ENCODE measurements around the gene LMO1. TPM values are rescaled to one million over a fixed set of nuclear protein-coding genes. Genes with fewer than 3 reads are reported as not detected.

LMO1 gene
- total RNA-seq, 1 donor, result not detected

- H3K4me3 ChIP-seq (ENCODE audit: low read length), result no peak overlapping the region
- H3K9me3 ChIP-seq (ENCODE audit: low read depth, low read length), result no peaks in the 10 kb centered on the region
- no peaks in the 10 kb centered on the region for H3K27me3 ChIP-seq (ENCODE audit: insufficient read depth, low read length)
- H3K4me1 ChIP-seq (ENCODE audit: insufficient read depth, low read length), result peaks cover 59% of the 10 kb centered on the region
Observed at GRCh38 chr11:8204596-8204995, 59.1 kb downstream of the LMO1 start.

DNA sequence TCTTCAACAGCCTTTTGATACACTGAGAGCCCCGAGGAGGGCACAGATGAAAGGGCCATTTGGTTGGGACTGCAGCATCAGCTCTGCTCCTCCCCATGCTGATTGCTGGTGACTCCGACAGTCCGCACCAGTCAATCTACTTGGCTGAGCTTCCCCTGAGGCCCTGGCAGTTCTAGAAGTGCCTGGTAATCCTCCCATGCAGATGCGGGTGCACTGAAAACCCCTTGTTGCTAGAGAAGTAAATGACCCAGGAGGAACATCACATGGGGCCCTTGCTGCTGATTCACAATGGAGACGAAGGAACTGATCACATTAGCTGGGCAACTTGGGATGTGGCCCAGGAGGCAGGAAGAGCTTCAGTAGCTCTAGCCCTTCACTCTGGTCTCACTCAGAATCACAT, 59.7 kb downstream of the LMO1 start:
- Histone ChIP-seq H3K4me1 (ENCODE audit: insufficient read depth, low read length) (peaks cover 59% of the 10 kb centered on the region), H3K4me3 (ENCODE audit: low read length) (no peak overlapping the region), H3K27me3 (ENCODE audit: insufficient read depth, low read length) (no peaks in the 10 kb centered on the region), H3K9me3 (ENCODE audit: low read depth, low read length) (no peaks in the 10 kb centered on the region)

- no peak overlapping the region for H3K4me3 ChIP-seq (ENCODE audit: low read length)
- H3K27me3 ChIP-seq (ENCODE audit: insufficient read depth, low read length), result no peaks in the 10 kb centered on the region
- H3K9me3 ChIP-seq (ENCODE audit: low read depth, low read length), result no peaks in the 10 kb centered on the region
- H3K4me1 ChIP-seq (ENCODE audit: insufficient read depth, low read length), result peaks cover 59% of the 10 kb centered on the region
Observed at GRCh38 chr11:8203414-8203715, 60.3 kb downstream of the LMO1 start.

GRCh38 chr11:8202516-8203413, 60.9 kb downstream of the LMO1 start:
- no peaks in the 10 kb centered on the region for H3K27me3 ChIP-seq (ENCODE audit: insufficient read depth, low read length)
- H3K4me1 ChIP-seq (ENCODE audit: insufficient read depth, low read length), result peaks cover 61% of the 10 kb centered on the region
- no peak overlapping the region for H3K4me3 ChIP-seq (ENCODE audit: low read length)
- no peaks in the 10 kb centered on the region for H3K9me3 ChIP-seq (ENCODE audit: low read depth, low read length)

DNA sequence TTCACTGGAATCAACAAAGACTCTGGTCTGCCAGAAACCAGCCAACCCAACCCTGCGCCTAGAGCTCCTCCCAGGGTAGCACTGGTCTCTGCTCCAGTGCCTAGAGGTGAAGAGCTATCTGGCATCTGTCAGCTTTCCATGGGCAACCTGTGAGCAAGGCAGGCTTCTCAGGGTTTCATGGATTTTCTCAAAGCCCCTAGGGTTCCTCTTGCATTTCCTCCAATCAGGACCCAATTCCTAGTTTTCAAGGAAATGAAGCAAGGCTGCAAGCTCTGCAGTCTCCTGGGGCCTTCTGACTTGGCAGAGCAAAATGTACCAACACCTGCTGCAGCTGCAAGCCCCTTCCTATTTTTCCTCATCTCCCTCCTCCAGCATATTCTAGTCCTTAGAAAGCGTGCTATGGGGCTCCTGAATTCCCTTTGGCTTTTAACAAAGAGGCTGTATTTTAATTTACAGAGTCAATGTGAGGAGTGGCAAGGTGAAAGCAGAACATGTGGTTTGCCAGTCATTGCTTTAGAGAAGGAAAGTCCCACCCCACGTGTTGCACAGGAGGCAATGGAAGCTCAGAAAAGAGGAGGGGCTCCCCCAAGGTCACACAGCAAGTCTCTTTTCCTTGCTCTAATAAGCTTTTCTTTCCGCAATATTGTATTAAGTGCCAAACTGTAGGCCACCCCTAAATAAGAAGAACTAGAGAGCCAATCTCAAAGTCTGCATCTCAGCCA, 61.9 kb downstream of the LMO1 start:
- Histone ChIP-seq H3K4me1 (ENCODE audit: insufficient read depth, low read length) (peaks cover 53% of the 10 kb centered on the region), H3K4me3 (ENCODE audit: low read length) (no peak overlapping the region), H3K9me3 (ENCODE audit: low read depth, low read length) (no peaks in the 10 kb centered on the region), H3K27me3 (ENCODE audit: insufficient read depth, low read length) (no peaks in the 10 kb centered on the region)

DNA sequence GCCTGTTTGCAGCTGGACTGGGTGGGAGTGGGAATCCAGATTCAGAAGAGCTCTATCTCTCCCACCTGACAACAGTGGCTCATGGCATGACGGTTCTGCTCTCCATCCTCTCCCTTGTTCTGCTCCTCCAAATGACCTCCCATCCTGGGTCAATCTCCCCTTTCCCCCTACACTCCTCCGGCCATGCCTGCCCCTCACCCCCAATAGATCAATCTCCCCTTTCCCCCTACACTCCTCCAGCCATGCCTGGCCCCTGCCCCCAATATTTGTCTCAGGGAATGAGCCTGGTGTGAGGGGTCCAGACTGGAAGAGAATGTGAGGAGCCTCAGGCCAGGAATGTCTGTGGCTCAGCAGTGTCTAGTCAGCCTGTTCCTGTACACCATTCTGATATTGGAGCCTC, 64.0 kb downstream of the LMO1 start:
- Histone ChIP-seq H3K27me3 (ENCODE audit: insufficient read depth, low read length) (no peaks in the 10 kb centered on the region), H3K9me3 (ENCODE audit: low read depth, low read length) (no peaks in the 10 kb centered on the region), H3K4me3 (ENCODE audit: low read length) (no peak overlapping the region), H3K4me1 (ENCODE audit: insufficient read depth, low read length) (peaks cover 36% of the 10 kb centered on the region)

GRCh38 chr11:8196749-8197148, 66.9 kb downstream of the LMO1 start:
- H3K4me1 ChIP-seq (ENCODE audit: insufficient read depth, low read length), result peaks cover 12% of the 10 kb centered on the region
- no peaks in the 10 kb centered on the region for H3K27me3 ChIP-seq (ENCODE audit: insufficient read depth, low read length)
- H3K4me3 ChIP-seq (ENCODE audit: low read length), result no peak overlapping the region
- no peaks in the 10 kb centered on the region for H3K9me3 ChIP-seq (ENCODE audit: low read depth, low read length)

DNA sequence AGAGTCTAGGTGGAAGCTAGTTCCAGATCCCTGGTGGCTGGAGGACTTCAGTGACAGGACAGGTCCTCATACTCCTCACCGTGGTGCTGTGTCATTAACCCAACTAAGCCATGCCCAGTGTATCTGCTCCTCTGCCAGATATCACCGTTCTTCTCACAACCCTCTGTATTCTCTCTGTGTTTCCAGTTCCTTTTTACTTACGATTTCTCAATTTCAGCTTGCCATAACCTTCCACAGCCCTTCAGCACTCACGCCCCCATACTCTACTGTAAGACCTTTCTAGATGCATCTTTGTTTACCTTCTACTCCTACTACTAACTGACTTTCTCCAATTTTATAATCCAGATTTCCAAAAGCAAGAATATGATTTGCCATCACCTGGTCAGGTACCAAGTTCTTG, 68.7 kb downstream of the LMO1 start:
- Histone ChIP-seq H3K27me3 (ENCODE audit: insufficient read depth, low read length) (no peaks in the 10 kb centered on the region), H3K4me1 (ENCODE audit: insufficient read depth, low read length) (peaks cover 7% of the 10 kb centered on the region), H3K4me3 (ENCODE audit: low read length) (no peak overlapping the region), H3K9me3 (ENCODE audit: low read depth, low read length) (no peaks in the 10 kb centered on the region)

- peaks cover 6% of the 10 kb centered on the region for H3K4me1 ChIP-seq (ENCODE audit: insufficient read depth, low read length)
- no peaks in the 10 kb centered on the region for H3K27me3 ChIP-seq (ENCODE audit: insufficient read depth, low read length)
- no peak overlapping the region for H3K4me3 ChIP-seq (ENCODE audit: low read length)
- no peaks in the 10 kb centered on the region for H3K9me3 ChIP-seq (ENCODE audit: low read depth, low read length)
Observed at GRCh38 chr11:8192896-8193209, 70.8 kb downstream of the LMO1 start.

GRCh38 chr11:8192016-8192895, 71.4 kb downstream of the LMO1 start:
- H3K9me3 ChIP-seq (ENCODE audit: low read depth, low read length), result no peaks in the 10 kb centered on the region
- H3K4me1 ChIP-seq (ENCODE audit: insufficient read depth, low read length), result peaks cover 3% of the 10 kb centered on the region
- H3K4me3 ChIP-seq (ENCODE audit: low read length), result no peak overlapping the region
- H3K27me3 ChIP-seq (ENCODE audit: insufficient read depth, low read length), result no peaks in the 10 kb centered on the region

DNA sequence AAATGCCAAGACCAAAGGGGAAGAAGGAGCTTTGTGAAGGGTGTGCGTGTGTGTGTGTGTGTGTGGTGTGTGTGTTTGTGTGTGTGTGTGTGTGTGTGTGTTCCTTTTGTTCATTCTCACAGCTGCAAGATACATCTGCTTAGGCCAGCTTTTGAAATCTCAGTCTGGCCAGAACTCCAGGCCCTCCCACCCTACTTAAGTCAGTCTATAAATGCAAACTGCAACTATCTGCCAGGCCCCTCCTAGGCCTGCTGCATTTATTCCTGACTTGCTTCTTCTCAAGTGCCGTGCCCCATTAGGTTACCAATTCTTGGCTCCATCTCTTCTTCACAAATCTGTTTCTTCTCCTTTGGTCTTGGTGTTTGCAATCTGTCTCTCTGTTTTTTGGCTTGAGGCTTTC, 73.2 kb downstream of the LMO1 start:
- no peaks in the 10 kb centered on the region for H3K9me3 ChIP-seq (ENCODE audit: low read depth, low read length)

GRCh38 chr11:8186429-8186828, 77.2 kb downstream of the LMO1 start:
- no peaks in the 10 kb centered on the region for H3K9me3 ChIP-seq (ENCODE audit: low read depth, low read length)
- H3K4me3 ChIP-seq (ENCODE audit: low read length), result no peak overlapping the region
- peaks cover 3% of the 10 kb centered on the region for H3K27me3 ChIP-seq (ENCODE audit: insufficient read depth, low read length)
- no peaks in the 10 kb centered on the region for H3K4me1 ChIP-seq (ENCODE audit: insufficient read depth, low read length)

More for the DNA sequence above, 73.2 kb downstream of the LMO1 start:
- Histone ChIP-seq H3K4me1 (ENCODE audit: insufficient read depth, low read length) (no peaks in the 10 kb centered on the region), H3K27me3 (ENCODE audit: insufficient read depth, low read length) (no peaks in the 10 kb centered on the region), H3K4me3 (ENCODE audit: low read length) (no peak overlapping the region)

DNA sequence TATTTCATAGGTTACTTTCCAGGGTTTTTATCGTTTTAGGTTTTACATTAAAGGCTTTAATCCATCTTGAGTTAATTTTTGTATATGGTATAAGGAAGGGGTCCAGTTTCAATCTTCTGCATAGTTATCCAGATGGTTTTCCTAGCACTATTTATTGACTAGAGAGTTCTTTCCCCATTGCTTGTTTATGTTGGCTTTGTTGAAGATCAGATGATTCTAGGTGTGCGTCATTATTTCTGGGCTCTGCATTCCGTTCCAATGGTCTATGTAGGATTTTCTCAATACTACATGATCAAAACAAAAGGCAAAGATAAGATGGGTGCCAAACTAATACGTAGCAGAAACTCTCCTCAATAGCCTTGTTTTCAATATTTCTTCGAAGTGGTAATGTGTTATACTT, 80.6 kb downstream of the LMO1 start:
- Histone ChIP-seq H3K27me3 (ENCODE audit: insufficient read depth, low read length) (peaks cover 3% of the 10 kb centered on the region), H3K4me1 (ENCODE audit: insufficient read depth, low read length) (no peaks in the 10 kb centered on the region)

GRCh38 chr11:8180469-8180868, 83.2 kb downstream of the LMO1 start:
- Histone ChIP-seq H3K4me3 (ENCODE audit: low read length) (no peak overlapping the region), H3K4me1 (ENCODE audit: insufficient read depth, low read length) (no peaks in the 10 kb centered on the region), H3K27me3 (ENCODE audit: insufficient read depth, low read length) (peaks cover 3% of the 10 kb centered on the region), H3K9me3 (ENCODE audit: low read depth, low read length) (no peaks in the 10 kb centered on the region)

More for the DNA sequence above, 80.6 kb downstream of the LMO1 start:
- Histone ChIP-seq H3K4me3 (ENCODE audit: low read length) (no peak overlapping the region), H3K9me3 (ENCODE audit: low read depth, low read length) (no peaks in the 10 kb centered on the region)

DNA sequence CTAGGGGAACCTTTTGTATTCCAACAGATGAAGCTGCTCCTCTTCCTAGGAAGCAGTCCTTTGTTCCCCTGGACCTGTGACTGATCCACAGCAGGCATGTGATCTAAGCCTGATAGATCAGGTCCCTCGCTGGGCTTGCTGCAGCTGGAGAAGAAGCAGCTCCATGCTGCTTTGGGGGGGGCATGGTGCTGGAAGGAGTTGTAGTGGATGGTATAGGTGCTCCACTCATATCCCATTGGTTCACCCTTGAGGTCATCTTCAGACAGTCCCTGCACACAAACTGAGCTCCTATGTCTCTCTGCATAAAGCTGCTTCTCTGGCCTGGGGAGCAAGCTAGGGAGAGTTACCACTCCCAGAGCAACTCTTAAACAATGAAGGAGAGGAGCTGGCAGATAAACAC, 85.4 kb downstream of the LMO1 start:
- no peak overlapping the region for H3K4me3 ChIP-seq (ENCODE audit: low read length)
- no peaks in the 10 kb centered on the region for H3K27me3 ChIP-seq (ENCODE audit: insufficient read depth, low read length)
- no peaks in the 10 kb centered on the region for H3K4me1 ChIP-seq (ENCODE audit: insufficient read depth, low read length)
- H3K9me3 ChIP-seq (ENCODE audit: low read depth, low read length), result no peaks in the 10 kb centered on the region

All from mononuclear cell (primary cell).